ENCODE data around the gene CCNO.

The CCNO gene

DNA sequence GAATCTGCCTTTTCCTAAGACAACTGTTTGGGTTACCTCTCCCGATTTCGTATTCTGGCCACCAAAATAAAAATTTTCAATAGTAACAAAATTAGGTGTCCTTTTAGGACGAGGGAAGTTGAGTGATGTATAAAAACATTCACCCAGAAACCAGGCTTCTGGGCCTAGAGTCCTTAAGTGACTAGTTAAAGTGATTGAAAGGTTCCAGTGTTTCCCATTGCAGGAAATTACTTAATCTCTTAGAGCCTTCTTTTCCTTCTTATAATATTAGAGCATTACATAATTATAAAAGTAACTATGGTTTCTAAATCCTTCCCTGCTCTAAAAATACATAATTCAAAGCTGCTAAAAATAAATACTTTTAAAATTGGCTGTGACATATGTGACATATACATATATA, 13.6 kb downstream of the CCNO start:
- Histone ChIP-seq H3K4me2 (ENCODE audit: low read depth, low read length, poor library complexity, severe bottlenecking) (no peak overlapping the region), H3K36me3 (ENCODE audit: low read length) (no peaks in the 10 kb centered on the region), H3K9ac (ENCODE audit: low read length) (no peak overlapping the region), H3K9me2 (replicated peaks; ENCODE audit: insufficient read depth, low read length) (no peaks in the 10 kb centered on the region), H3F3A (ENCODE audit: insufficient read depth) (no peaks in the 10 kb centered on the region), H4K20me1 (ENCODE audit: low read depth, low read length) (no peaks in the 10 kb centered on the region), H2AFZ (ENCODE audit: low read depth, low read length, severe bottlenecking) (no peak overlapping the region), H3K27ac (ENCODE audit: low read depth, low read length) (no peak overlapping the region), H3K79me2 (ENCODE audit: insufficient read depth, low read length) (no peaks in the 10 kb centered on the region), H3K27me3 (ENCODE audit: low read length) (no peaks in the 10 kb centered on the region), H3K9me3 (ENCODE audit: insufficient read depth, low read length) (no peaks in the 10 kb centered on the region), H3K4me3 (ENCODE audit: insufficient read depth, low read length, poor library complexity, severe bottlenecking) (no peak overlapping the region)
- no peak for TF ChIP-seq EZH2phosphoT487 (conservative IDR thresholded peaks at IDR 0.05; ENCODE audit: low read length)

DNA sequence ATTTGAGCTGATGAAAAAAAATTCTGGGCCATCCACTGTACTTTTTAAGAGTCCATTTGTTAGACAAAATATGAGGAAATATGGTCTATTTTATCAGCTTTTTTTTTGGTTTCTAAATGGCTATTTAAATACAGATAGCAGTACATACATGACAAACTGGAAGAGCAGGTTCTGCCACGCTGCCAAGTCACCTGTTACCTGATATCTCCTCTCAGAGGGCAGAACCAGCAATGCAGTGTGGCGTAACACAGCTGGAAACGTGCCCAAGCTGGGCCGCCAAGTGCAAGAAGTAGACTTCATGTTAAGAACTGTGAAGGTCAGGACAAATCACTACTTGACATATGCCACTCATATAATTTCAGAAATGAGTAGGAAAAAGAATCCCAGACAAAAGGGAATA, 14.4 kb downstream of the CCNO start:
- H3F3A ChIP-seq (ENCODE audit: insufficient read depth): no peaks in the 10 kb centered on the region
- no peak overlapping the region for H2AFZ ChIP-seq (ENCODE audit: low read depth, low read length, severe bottlenecking)
- no peak for TF ChIP-seq EZH2phosphoT487 (conservative IDR thresholded peaks at IDR 0.05; ENCODE audit: low read length)
- TF ChIP-seq, protein P1, sequence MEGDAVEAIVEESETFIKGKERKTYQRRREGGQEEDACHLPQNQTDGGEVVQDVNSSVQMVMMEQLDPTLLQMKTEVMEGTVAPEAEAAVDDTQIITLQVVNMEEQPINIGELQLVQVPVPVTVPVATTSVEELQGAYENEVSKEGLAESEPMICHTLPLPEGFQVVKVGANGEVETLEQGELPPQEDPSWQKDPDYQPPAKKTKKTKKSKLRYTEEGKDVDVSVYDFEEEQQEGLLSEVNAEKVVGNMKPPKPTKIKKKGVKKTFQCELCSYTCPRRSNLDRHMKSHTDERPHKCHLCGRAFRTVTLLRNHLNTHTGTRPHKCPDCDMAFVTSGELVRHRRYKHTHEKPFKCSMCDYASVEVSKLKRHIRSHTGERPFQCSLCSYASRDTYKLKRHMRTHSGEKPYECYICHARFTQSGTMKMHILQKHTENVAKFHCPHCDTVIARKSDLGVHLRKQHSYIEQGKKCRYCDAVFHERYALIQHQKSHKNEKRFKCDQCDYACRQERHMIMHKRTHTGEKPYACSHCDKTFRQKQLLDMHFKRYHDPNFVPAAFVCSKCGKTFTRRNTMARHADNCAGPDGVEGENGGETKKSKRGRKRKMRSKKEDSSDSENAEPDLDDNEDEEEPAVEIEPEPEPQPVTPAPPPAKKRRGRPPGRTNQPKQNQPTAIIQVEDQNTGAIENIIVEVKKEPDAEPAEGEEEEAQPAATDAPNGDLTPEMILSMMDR (IDR thresholded peaks at IDR 0.05; ENCODE audit: insufficient read depth, low read length, poor library complexity, severe bottlenecking): no peak
- no peak overlapping the region for H3K4me3 ChIP-seq (ENCODE audit: insufficient read depth, low read length, poor library complexity, severe bottlenecking)
- H3K9ac ChIP-seq (ENCODE audit: low read length): no peak overlapping the region
- H4K20me1 ChIP-seq (ENCODE audit: low read depth, low read length): no peaks in the 10 kb centered on the region
- no peaks in the 10 kb centered on the region for H3K9me3 ChIP-seq (ENCODE audit: insufficient read depth, low read length)
- no peaks in the 10 kb centered on the region for H3K79me2 ChIP-seq (ENCODE audit: insufficient read depth, low read length)
- no peaks in the 10 kb centered on the region for H3K27me3 ChIP-seq (ENCODE audit: low read length)
- no peak overlapping the region for H3K27ac ChIP-seq (ENCODE audit: low read depth, low read length)
- H3K9me2 ChIP-seq (replicated peaks; ENCODE audit: insufficient read depth, low read length): no peaks in the 10 kb centered on the region
- H3K36me3 ChIP-seq (ENCODE audit: low read length): no peaks in the 10 kb centered on the region
- H3K4me2 ChIP-seq (ENCODE audit: low read depth, low read length, poor library complexity, severe bottlenecking): no peak overlapping the region

DNA sequence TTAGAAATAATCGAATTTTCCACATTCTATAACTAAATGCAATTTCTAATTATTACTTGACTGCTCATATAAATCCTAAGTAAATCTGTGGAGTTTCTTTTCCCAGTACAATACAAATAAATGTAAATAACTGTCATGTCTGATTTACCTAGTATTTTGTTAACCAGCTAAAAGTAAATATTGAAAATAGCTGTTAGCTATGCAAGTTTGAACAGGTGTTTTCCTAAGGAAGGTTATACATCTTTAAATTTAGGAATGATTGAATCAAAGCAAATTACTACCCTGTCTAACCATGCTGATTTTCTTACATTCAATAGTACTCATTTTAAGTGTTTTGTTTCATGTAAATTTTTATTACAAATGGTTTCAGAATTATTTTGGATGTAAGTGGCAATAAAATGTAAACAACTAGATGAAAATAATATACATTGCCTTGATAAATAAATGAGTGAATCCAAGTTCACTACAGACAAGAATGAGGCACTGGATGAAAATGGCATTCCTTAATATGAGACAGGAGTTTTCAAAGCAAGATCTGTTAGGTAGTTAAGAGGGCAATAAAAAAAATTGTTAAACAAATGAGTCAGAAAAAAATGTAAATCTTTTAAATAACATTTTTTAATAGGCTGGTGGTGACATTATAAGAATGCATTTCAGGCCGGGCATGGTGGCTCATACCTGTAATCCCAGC, 22.1 kb downstream of the CCNO start:
- H4K20me1 ChIP-seq (ENCODE audit: low read depth, low read length): no peaks in the 10 kb centered on the region
- H3K4me3 ChIP-seq (ENCODE audit: insufficient read depth, low read length, poor library complexity, severe bottlenecking): no peak overlapping the region
- no peak overlapping the region for H2AFZ ChIP-seq (ENCODE audit: low read depth, low read length, severe bottlenecking)
- H3K79me2 ChIP-seq (ENCODE audit: insufficient read depth, low read length): no peaks in the 10 kb centered on the region
- TF ChIP-seq, protein P1 (IDR thresholded peaks at IDR 0.05; ENCODE audit: insufficient read depth, low read length, poor library complexity, severe bottlenecking): no peak
- no peak for TF ChIP-seq EZH2phosphoT487 (conservative IDR thresholded peaks at IDR 0.05; ENCODE audit: low read length)
- H3K27me3 ChIP-seq (ENCODE audit: low read length): no peaks in the 10 kb centered on the region
- no peaks in the 10 kb centered on the region for H3F3A ChIP-seq (ENCODE audit: insufficient read depth)
- no peaks in the 10 kb centered on the region for H3K9me3 ChIP-seq (ENCODE audit: insufficient read depth, low read length)
- no peak overlapping the region for H3K4me2 ChIP-seq (ENCODE audit: low read depth, low read length, poor library complexity, severe bottlenecking)
- no peaks in the 10 kb centered on the region for H3K9me2 ChIP-seq (replicated peaks; ENCODE audit: insufficient read depth, low read length)
- H3K27ac ChIP-seq (ENCODE audit: low read depth, low read length): no peak overlapping the region
- H3K36me3 ChIP-seq (ENCODE audit: low read length): no peaks in the 10 kb centered on the region
- no peak overlapping the region for H3K9ac ChIP-seq (ENCODE audit: low read length)

DNA sequence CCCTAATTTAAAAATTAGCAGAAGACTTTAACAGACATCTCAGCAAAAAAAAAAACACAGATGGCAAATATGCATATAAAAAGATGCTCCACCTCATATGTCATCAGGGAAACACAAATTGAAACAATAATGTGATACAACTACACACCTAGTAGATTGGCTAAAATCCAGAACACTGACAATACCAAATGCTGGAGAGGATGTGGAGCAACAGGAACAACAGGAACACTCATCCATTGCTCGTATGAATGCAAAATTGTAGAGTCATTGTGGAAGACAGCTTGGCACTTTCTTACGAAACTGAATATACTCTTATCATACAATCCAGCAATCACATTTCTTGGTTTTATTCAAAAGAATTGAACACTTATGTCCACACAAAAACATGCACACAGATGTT, 28.4 kb downstream of the CCNO start:
- H3K9ac ChIP-seq (ENCODE audit: low read length): no peak overlapping the region
- H3F3A ChIP-seq (ENCODE audit: insufficient read depth): no peaks in the 10 kb centered on the region
- H3K4me2 ChIP-seq (ENCODE audit: low read depth, low read length, poor library complexity, severe bottlenecking): no peak overlapping the region
- H3K36me3 ChIP-seq (ENCODE audit: low read length): no peaks in the 10 kb centered on the region
- no peak overlapping the region for H3K27ac ChIP-seq (ENCODE audit: low read depth, low read length)
- no peaks in the 10 kb centered on the region for H3K9me3 ChIP-seq (ENCODE audit: insufficient read depth, low read length)
- no peaks in the 10 kb centered on the region for H3K9me2 ChIP-seq (replicated peaks; ENCODE audit: insufficient read depth, low read length)
- no peak overlapping the region for H3K4me3 ChIP-seq (ENCODE audit: insufficient read depth, low read length, poor library complexity, severe bottlenecking)
- no peaks in the 10 kb centered on the region for H4K20me1 ChIP-seq (ENCODE audit: low read depth, low read length)
- H3K27me3 ChIP-seq (ENCODE audit: low read length): no peaks in the 10 kb centered on the region
- TF ChIP-seq EZH2phosphoT487 (conservative IDR thresholded peaks at IDR 0.05; ENCODE audit: low read length): no peak
- TF ChIP-seq, protein P1 (IDR thresholded peaks at IDR 0.05; ENCODE audit: insufficient read depth, low read length, poor library complexity, severe bottlenecking): no peak
- H2AFZ ChIP-seq (ENCODE audit: low read depth, low read length, severe bottlenecking): no peak overlapping the region
- H3K79me2 ChIP-seq (ENCODE audit: insufficient read depth, low read length): no peaks in the 10 kb centered on the region

Data from SU-DHL-6 (cell line).